Epithelial cell of esophagus (primary cell): Measurements from ENCODE around the gene ZNF277.

Experiments
- DNase-seq: peaks from one replicate; pipeline ENCODE4 v3.0.0; 2010; ENCODE audit warnings: low read depth
- H3K4me3 ChIP-seq: 2 replicates; pipeline ENCODE4 v1.5.1; 2011; ENCODE audit warnings: mild to moderate bottlenecking, low read length, control low read depth
- TF ChIP-seq, protein P1 (sequence below): IDR thresholded peaks from 2 replicates; pipeline ENCODE4 v1.5.1; 2011; ENCODE audit warnings: low read depth, mild to moderate bottlenecking, low read length, control low read depth, inconsistent platforms; ENCODE audit not compliant: insufficient read depth; ENCODE audit errors: missing control alignments

The ZNF277 gene

GRCh38 chr7:112206991-112207592 is 597 bp downstream of the ZNF277 start:
- H3K4me3 ChIP-seq, result peak overlapping the region; percentile 84
- DNase-seq, result peak; percentile 18
- TF ChIP-seq, protein P1, sequence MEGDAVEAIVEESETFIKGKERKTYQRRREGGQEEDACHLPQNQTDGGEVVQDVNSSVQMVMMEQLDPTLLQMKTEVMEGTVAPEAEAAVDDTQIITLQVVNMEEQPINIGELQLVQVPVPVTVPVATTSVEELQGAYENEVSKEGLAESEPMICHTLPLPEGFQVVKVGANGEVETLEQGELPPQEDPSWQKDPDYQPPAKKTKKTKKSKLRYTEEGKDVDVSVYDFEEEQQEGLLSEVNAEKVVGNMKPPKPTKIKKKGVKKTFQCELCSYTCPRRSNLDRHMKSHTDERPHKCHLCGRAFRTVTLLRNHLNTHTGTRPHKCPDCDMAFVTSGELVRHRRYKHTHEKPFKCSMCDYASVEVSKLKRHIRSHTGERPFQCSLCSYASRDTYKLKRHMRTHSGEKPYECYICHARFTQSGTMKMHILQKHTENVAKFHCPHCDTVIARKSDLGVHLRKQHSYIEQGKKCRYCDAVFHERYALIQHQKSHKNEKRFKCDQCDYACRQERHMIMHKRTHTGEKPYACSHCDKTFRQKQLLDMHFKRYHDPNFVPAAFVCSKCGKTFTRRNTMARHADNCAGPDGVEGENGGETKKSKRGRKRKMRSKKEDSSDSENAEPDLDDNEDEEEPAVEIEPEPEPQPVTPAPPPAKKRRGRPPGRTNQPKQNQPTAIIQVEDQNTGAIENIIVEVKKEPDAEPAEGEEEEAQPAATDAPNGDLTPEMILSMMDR, result no peak

- no peak for DNase-seq
- peak overlapping the region; percentile 84 for H3K4me3 ChIP-seq
- TF ChIP-seq, protein P1, result no peak
Observed at GRCh38 chr7:112207765-112208164, 1.3 kb downstream of the ZNF277 start.

DNA sequence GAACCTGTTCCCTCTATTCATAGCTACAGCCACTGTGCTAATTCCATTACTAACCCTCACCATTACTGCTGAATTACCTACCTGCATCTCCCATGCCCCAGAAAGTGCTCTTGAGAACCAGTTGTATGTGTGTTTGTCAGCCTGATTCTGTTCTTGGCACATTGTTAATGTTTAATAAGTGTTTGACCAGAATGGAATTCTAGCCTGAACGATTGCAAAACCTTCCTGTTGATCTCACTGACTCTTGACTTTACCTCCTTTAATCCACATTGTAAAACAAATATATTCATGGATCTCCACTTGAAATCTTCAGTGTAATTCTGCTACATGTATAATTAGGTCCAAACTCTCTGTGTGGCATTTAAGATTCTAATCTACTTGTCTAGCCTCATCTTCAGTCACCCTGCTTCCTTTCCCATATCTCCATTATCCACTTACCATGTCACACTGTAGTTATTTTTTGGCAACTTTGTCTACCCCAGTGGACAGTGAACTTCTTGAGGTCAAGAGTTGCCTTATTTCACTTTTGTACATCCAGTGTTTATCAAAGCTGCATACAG is 4.9 kb downstream of the ZNF277 start:
- H3K4me3 ChIP-seq, result no peak overlapping the region
- peak; percentile 58 for DNase-seq
- TF ChIP-seq, protein P1, result no peak

DNA sequence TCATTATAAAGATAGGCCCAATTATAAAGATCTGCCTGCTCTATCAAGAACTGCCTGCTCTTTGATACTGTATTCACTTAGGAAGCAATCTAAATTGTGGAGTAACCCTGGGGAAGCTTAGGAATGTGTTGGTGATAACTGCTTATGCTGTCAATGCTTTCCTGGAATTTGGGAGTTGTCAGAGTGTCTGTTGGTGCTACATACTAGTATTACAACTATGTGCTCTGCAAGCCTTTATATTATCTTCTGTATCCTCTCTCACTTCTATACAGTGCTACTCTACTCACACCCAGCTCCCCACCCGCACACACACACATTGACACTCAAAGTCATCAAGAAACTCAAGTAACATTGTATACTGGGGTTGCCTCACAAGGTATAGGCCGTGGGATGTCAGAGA is 6.1 kb downstream of the ZNF277 start:
- DNase-seq, result no peak
- TF ChIP-seq, protein P1, result no peak
- no peak overlapping the region for H3K4me3 ChIP-seq

DNA sequence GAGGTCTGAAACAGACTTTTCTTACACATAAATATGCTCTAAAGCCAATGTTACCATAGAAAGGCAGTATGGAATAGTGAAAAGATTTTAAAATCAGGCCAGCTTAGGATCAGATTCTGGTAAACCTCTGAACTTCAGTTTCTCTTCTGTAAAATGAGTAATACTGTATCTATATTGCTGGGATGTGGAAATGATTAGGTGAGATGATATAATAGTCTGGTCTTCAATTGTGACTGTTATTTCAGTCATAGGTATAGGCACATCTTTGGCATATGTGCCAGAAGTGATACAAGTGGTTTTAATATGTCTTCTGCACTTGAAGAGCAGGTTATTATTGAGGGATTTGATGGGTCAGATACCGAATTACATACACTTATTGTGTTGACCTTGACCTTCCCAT is 7.2 kb downstream of the ZNF277 start:
- H3K4me3 ChIP-seq, result no peak overlapping the region
- no peak for DNase-seq
- TF ChIP-seq, protein P1, result no peak

- H3K4me3 ChIP-seq, result no peak overlapping the region
- no peak for DNase-seq
- TF ChIP-seq, protein P1, result no peak
Observed at GRCh38 chr7:112214268-112214667, 7.8 kb downstream of the ZNF277 start.

DNA sequence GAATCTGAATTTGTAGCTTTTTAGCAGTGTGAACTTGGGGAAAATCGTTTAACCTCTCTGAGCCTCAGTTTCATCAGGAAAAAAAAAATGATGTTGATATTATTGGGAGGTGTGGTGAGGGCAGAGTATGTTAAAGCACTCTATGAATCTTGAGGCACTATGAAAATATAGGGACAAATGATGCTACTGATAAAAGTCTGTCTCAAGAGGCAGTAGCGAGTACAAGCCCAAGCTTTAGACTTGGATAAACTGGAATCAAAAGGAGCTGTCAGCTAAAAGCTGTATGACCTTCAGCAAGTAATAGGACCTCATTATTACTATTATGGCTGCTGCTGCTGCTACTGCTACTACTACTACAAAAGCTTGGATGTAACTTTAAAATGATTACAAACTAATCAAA is 8.4 kb downstream of the ZNF277 start:
- no peak overlapping the region for H3K4me3 ChIP-seq
- no peak for DNase-seq
- TF ChIP-seq, protein P1, result no peak
